GM21825 (cell line): ENCODE measurements around the gene INPP5D.
"Not testable (repeated sequence)": the region's sequence is repeated elsewhere in the genome, so short reads cannot be mapped to it uniquely, and the experiment has no call there.

Source experiments
- ATAC-seq: cut with Tn5 transposase; IDR thresholded peaks from one replicate; pipeline ENCODE4 v1.9.1; 2021; ENCODE audit warnings: mild to moderate bottlenecking, moderate library complexity; ENCODE audit not compliant: unreplicated experiment

The INPP5D gene

GRCh38 chr2:233052517-233052916 is 7.6 kb upstream of the INPP5D start:
- ATAC-seq, result not testable (repeated sequence)

- no peak for ATAC-seq
Measured at GRCh38 chr2:233053928-233054784, 6.0 kb upstream of the INPP5D start.

- ATAC-seq, result no peak
Measured at GRCh38 chr2:233055362-233055761, 4.8 kb upstream of the INPP5D start.

- no peak for ATAC-seq
Measured at GRCh38 chr2:233056961-233057605, 3.1 kb upstream of the INPP5D start.

GRCh38 chr2:233058717-233059546 is 1.2 kb upstream of the INPP5D start:
- no peak for ATAC-seq

- no peak for ATAC-seq
Measured at GRCh38 chr2:233059547-233059796, 670 bp upstream of the INPP5D start.

GRCh38 chr2:233060501-233060979 is 398 bp downstream of the INPP5D start:
- no peak for ATAC-seq

GRCh38 chr2:233060980-233061590 is 943 bp downstream of the INPP5D start:
- ATAC-seq, result no peak

- ATAC-seq, result no peak
Measured at GRCh38 chr2:233061591-233062450, 1.7 kb downstream of the INPP5D start.

GRCh38 chr2:233062451-233062850 is 2.3 kb downstream of the INPP5D start:
- no peak for ATAC-seq

GRCh38 chr2:233062946-233063268 is 2.8 kb downstream of the INPP5D start:
- ATAC-seq, result no peak

GRCh38 chr2:233063269-233063975 is 3.3 kb downstream of the INPP5D start:
- ATAC-seq, result peak; percentile 48

- ATAC-seq, result no peak
Measured at GRCh38 chr2:233063976-233064411, 3.9 kb downstream of the INPP5D start.

- no peak for ATAC-seq
Measured at GRCh38 chr2:233064530-233065199, 4.5 kb downstream of the INPP5D start.

GRCh38 chr2:233065200-233065589 is 5.1 kb downstream of the INPP5D start:
- ATAC-seq, result not testable (repeated sequence)

- ATAC-seq, result no peak
Measured at GRCh38 chr2:233065954-233066470, 5.9 kb downstream of the INPP5D start.

- ATAC-seq, result no peak
Measured at GRCh38 chr2:233068762-233069418, 8.7 kb downstream of the INPP5D start.

GRCh38 chr2:233072838-233073237 is 12.7 kb downstream of the INPP5D start:
- ATAC-seq, result no peak
